ENCODE results near the gene MAD1L1.

DNA sequence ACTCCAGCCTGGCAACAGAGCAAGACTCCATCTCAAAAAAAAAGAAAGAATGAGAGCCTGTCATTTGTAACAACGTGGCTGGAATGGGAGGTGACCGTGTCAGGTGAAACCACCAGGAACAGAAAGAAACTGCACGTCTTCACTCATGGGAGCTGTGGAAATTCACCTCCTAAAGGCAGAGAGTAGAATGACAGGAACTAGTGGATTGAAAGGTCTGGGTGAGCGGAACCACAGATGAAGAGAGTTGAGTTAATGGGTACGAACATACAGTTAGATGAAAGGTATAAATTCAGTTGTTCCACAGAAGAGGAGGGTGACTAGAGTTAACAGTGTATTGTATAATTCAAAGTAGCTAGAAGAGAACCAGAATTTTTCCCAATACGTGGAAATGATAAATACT lies 78.6 kb downstream of the MAD1L1 start:
- TF ChIP-seq, protein P1, sequence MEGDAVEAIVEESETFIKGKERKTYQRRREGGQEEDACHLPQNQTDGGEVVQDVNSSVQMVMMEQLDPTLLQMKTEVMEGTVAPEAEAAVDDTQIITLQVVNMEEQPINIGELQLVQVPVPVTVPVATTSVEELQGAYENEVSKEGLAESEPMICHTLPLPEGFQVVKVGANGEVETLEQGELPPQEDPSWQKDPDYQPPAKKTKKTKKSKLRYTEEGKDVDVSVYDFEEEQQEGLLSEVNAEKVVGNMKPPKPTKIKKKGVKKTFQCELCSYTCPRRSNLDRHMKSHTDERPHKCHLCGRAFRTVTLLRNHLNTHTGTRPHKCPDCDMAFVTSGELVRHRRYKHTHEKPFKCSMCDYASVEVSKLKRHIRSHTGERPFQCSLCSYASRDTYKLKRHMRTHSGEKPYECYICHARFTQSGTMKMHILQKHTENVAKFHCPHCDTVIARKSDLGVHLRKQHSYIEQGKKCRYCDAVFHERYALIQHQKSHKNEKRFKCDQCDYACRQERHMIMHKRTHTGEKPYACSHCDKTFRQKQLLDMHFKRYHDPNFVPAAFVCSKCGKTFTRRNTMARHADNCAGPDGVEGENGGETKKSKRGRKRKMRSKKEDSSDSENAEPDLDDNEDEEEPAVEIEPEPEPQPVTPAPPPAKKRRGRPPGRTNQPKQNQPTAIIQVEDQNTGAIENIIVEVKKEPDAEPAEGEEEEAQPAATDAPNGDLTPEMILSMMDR (IDR thresholded peaks at IDR 0.05; ENCODE audit: insufficient read depth, low read length, poor library complexity, severe bottlenecking) = no peak
- no peak for TF ChIP-seq EZH2phosphoT487 (conservative IDR thresholded peaks at IDR 0.05; ENCODE audit: low read length)
